Gastroesophageal sphincter (tissue), 3 donors: ENCODE results near the gene CHIC2.

Experiments
- EP300 ChIP-seq: sonication (generic); formaldehyde crosslinking; IDR thresholded peaks from one replicate; pipeline ENCODE4 v1.6.1; 2017; ENCODE audit warnings: antibody characterized with exemption, mild to moderate bottlenecking
- TF ChIP-seq, protein P1 (sequence below), 4 experiments: fragments of 200-600 bp in 2 of 4; fragments of 450-650 bp in 2 of 4; sonication (generic) in 1 of 4; IDR thresholded peaks; one replicate each; pipeline ENCODE4 v1.5.1; 2017 to 2019; ENCODE audit warnings: antibody characterized with exemption in 4 of 4, mild to moderate bottlenecking in 2 of 4, moderate library complexity in 2 of 4

DNA sequence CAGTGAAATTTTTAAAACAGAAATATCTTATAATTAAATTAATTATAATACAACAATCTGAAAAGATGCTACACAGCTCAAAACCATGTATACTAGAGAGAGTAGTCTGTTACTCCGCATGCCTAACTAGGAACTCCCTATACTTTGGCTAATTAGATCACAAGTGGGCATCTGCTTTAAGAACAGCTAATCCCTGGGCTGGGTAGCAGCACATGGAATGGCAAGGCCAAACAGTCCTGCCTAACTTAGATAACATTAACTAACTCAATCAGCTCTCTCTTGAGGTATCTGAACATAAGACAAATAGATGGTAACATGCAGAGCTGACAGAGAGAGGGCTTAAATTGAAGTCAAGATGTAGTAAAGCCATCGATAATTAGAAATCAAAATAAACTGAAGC lies 9.9 kb downstream of the CHIC2 start:
- TF ChIP-seq EP300, result no peak
- TF ChIP-seq, protein P1, sequence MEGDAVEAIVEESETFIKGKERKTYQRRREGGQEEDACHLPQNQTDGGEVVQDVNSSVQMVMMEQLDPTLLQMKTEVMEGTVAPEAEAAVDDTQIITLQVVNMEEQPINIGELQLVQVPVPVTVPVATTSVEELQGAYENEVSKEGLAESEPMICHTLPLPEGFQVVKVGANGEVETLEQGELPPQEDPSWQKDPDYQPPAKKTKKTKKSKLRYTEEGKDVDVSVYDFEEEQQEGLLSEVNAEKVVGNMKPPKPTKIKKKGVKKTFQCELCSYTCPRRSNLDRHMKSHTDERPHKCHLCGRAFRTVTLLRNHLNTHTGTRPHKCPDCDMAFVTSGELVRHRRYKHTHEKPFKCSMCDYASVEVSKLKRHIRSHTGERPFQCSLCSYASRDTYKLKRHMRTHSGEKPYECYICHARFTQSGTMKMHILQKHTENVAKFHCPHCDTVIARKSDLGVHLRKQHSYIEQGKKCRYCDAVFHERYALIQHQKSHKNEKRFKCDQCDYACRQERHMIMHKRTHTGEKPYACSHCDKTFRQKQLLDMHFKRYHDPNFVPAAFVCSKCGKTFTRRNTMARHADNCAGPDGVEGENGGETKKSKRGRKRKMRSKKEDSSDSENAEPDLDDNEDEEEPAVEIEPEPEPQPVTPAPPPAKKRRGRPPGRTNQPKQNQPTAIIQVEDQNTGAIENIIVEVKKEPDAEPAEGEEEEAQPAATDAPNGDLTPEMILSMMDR (IDR thresholded peaks at IDR 0.05), result no peak
